Psoas muscle (tissue), 8 donors: ENCODE data around the gene EBI3. TPM values are rescaled to one million over a fixed set of nuclear protein-coding genes. Genes with fewer than 3 reads are reported as not detected.

Experiments used
- ATAC-seq, 4 donors: fragments of 200-7000 bp; cut with Tn5 transposase; one replicate each; pipeline ENCODE4 v1.9.1; 2020; ENCODE audit warnings: moderate library complexity in 3 of 4, mild to moderate bottlenecking in 2 of 4
- DNase-seq, 2 donors: peaks; one replicate each; pipeline ENCODE4 v3.0.0-alpha.2; 2020
- H3K27ac ChIP-seq: fragments of 200-600 bp; one replicate; pipeline ENCODE4 v1.8.0; 2022
- H3K27me3 ChIP-seq, 3 donors: fragments of 200-600 bp in 1 of 3; one replicate each; pipeline versions ENCODE4 v1.6.1 to v1.8.0; 2013 to 2022; ENCODE audit warnings: low read length in 2 of 3, mild to moderate bottlenecking in 2 of 3, moderate library complexity in 1 of 3; ENCODE audit not compliant: insufficient read depth in 3 of 3
- H3K36me3 ChIP-seq, 2 donors: fragments of 200-600 bp in 1 of 2; one replicate each; pipeline versions ENCODE4 v1.6.1 to v1.8.0; 2013 to 2022; ENCODE audit warnings: low read depth in 1 of 2, mild to moderate bottlenecking in 1 of 2, moderate library complexity in 1 of 2; ENCODE audit not compliant: insufficient read depth in 1 of 2
- H3K4me1 ChIP-seq: fragments of 200-600 bp; one replicate; pipeline ENCODE4 v1.8.0; 2022
- H3K4me3 ChIP-seq: fragments of 200-600 bp; one replicate; pipeline ENCODE4 v1.8.0; 2022; ENCODE audit warnings: mild to moderate bottlenecking
- H3K9me3 ChIP-seq: fragments of 200-600 bp; one replicate; pipeline ENCODE4 v1.8.0; 2022
- CTCF ChIP-seq: fragments of 200-600 bp; IDR thresholded peaks from one replicate; pipeline ENCODE4 v1.8.0; 2022; ENCODE audit warnings: antibody characterized with exemption
- WGBS, 3 donors: extraction: QIAGEN DNeasy Blood & Tissue Kit; methylation state at CpG; one replicate each; pipeline versions ENCODE4 v1.1.6 to v1.1.7; 2013; 5-methylcytosine and 5-hydroxymethylcytosine counted together
- intact Hi-C, 2 donors: fragments of 100-400 bp; cut with DNase I; formaldehyde crosslinking; loops; one replicate each; pipeline versions ENCODE4 v1.11.0 to v1.14.2; 2022
- polyA plus RNA-seq, 3 donors: library from polyadenylated mRNA; stranded (reverse); fragments of 200-250 nt; gene quantifications; one replicate each; pipeline ENCODE4 v1.2.3, GENCODE V29; 2013
- total RNA-seq, 4 donors: library from RNA; stranded (reverse); fragmentation: NEBNext Ultra II Directional in 2 of 4; extraction: Animal tissue kit (Norgen Biotek cat#: 25700) in 2 of 4; gene quantifications; one replicate each; pipeline versions ENCODE4 v1.2.1 to v1.2.4, GENCODE V29; 2021 to 2023
- donor health status: healthy with polysubstance abuse.
- donor health status: DM: no; HTN: no; CAD: no; lungs with moderate emphysema.
- donor health status: Bipolar disorder and iron deficiency.
- donor health status: healthy.
- donor health status: DM: yes; HTN: yes; CAD: no.
- donor health status: DM: no; HTN: no; CAD: no.
- donor health status: DM: no; HTN: no; CAD: no.
- donor health status: DM: yes; HTN: yes; CAD: no.

Gene EBI3
- total and polyA plus RNA-seq, 7 donors, result 0.19 to 0.77 (median 0.54) TPM

GRCh38 chr19:4208385-4209094 is 20.8 kb upstream of the EBI3 start:
- intact Hi-C loops, result loop anchor here (5.0 to 10.0 kb wide), 2 partner anchors 66 to 224 kb away; partner anchors contain the start of gene EEF2 (in 1 of the 2)
- TF ChIP-seq CTCF, result peak; percentile 13
- Histone ChIP-seq H3K4me1 (peaks cover 3% of the 10 kb centered on the region), H3K4me3 (no peak overlapping the region), H3K27ac (no peak overlapping the region), H3K36me3 (no peaks in the 10 kb centered on the region), H3K9me3 (no peaks in the 10 kb centered on the region), H3K27me3 (peaks cover 0 to 11% (median 3%) of the 10 kb centered on the region in 3 donors)
- WGBS, 3 donors, result 77 to 80% (median 80%) methylated on average over 13 of the region's 13 CpGs
- no peak for ATAC-seq
- DNase-seq, result no peak

GRCh38 chr19:4210166-4210731 is 19.1 kb upstream of the EBI3 start:
- Histone ChIP-seq H3K27ac (no peak overlapping the region), H3K4me1 (no peaks in the 10 kb centered on the region), H3K36me3 (no peaks in the 10 kb centered on the region), H3K27me3 (peaks cover 0 to 11% (median 3%) of the 10 kb centered on the region in 3 donors), H3K4me3 (no peak overlapping the region), H3K9me3 (no peaks in the 10 kb centered on the region)
- DNase-seq (no peak), ATAC-seq (no peak)
- 74 to 88% (median 84%) methylated on average over 12 to 15 of the region's 15 CpGs for WGBS, 3 donors
- intact Hi-C loops, result no loop called here
- TF ChIP-seq CTCF, result no peak

- H3K27me3 ChIP-seq, result peaks cover 0 to 11% (median 3%) of the 10 kb centered on the region in 3 donors
- 68 to 82% (median 71%) methylated on average over 3 of the region's 3 CpGs for WGBS, 3 donors
Observed at GRCh38 chr19:4213116-4213515, 16.2 kb upstream of the EBI3 start.

GRCh38 chr19:4215807-4216206 is 13.5 kb upstream of the EBI3 start:
- 65 to 86% (median 65%) methylated on average over 8 to 10 of the region's 10 CpGs for whole genome bisulfite sequencing, 3 donors
- TF ChIP-seq CTCF, result no peak
- H3K4me1 ChIP-seq, result no peaks in the 10 kb centered on the region
- no peak overlapping the region for H3K4me3 ChIP-seq
- no peak for ATAC-seq
- intact Hi-C loops, result no loop called here
- no peaks in the 10 kb centered on the region for H3K36me3 ChIP-seq
- H3K27me3 ChIP-seq, result peaks cover 0 to 10% (median 2%) of the 10 kb centered on the region in 3 donors
- no peak for DNase-seq
- H3K9me3 ChIP-seq, result no peaks in the 10 kb centered on the region
- no peak overlapping the region for H3K27ac ChIP-seq

More at GRCh38 chr19:4213116-4213515, 16.2 kb upstream of the EBI3 start:
- Histone ChIP-seq H3K27ac (no peak overlapping the region), H3K4me3 (no peak overlapping the region), H3K4me1 (no peaks in the 10 kb centered on the region), H3K36me3 (no peaks in the 10 kb centered on the region), H3K9me3 (no peaks in the 10 kb centered on the region)
- DNase-seq, result no peak
- no peak for TF ChIP-seq CTCF
- ATAC-seq, result no peak
- intact Hi-C loops, result no loop called here
